ENCODE data around the gene LRRC26. TPM values are rescaled to one million over a fixed set of nuclear protein-coding genes. Genes with fewer than 3 reads are reported as not detected.
A peak's percentile ranks its signal among the peaks of the same experiment; 100 is the strongest.
"Not testable (repeated sequence)": the region's sequence is repeated elsewhere in the genome, so short reads cannot be mapped to it uniquely, and the experiment has no call there.

LRRC26 gene
- total RNA-seq, 1 experiment from 2014 or later = 2.4 TPM

DNA sequence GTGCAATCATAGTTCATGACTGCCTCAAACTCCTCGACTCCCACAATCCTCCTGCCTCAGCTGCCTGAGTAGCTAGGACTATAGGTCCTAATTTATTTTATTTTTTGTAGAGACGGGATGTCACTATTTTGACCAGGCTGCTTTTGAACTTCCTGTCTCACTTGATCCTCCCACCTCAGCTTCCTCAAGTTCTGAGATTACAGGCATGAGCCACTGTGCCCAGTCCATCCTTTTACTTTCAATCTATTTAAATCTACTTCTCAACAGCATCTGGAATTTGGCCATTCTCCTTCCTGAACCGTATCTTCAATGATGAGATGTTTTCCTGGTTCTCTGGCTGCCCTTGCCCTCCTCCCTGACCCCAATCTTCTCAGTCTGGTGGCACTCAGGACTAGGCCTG is 43.1 kb downstream of the LRRC26 start:
- CTCF ChIA-PET = no interaction called here
- Histone ChIP-seq H3K27ac (ENCODE audit: low read depth, low read length) (no peak overlapping the region; the same call in 1 of the 2 replicates), H3K27me3 (ENCODE audit: insufficient read depth, low read length) (no peaks in the 10 kb centered on the region), H4K20me1 (ENCODE audit: insufficient read depth) (0 out of 2 replicates have a peak, but pooled peaks cover 3% of the 10 kb centered on the region), H3K4me1 (ENCODE audit: control insufficient read depth in 1 of 2, insufficient read depth in 2 of 2, low read length in 2 of 2) (peaks cover 26 to 58% of the 10 kb centered on the region in 2 experiments), H3K36me3 (ENCODE audit: control insufficient read depth in 1 of 2, insufficient read depth in 2 of 2, low read length in 2 of 2) (no peaks in the 10 kb centered on the region), H2AFZ (ENCODE audit: low read depth, low read length, poor library complexity, severe bottlenecking) (no peak overlapping the region), H3K9me3 (ENCODE audit: control insufficient read depth in 1 of 2, insufficient read depth in 1 of 2, low read depth in 1 of 2, low read length in 2 of 2) (no peaks in the 10 kb centered on the region), H3K9ac (ENCODE audit: low read length) (no peak overlapping the region), H3K4me3 (replicated peaks in 1 of 2; ENCODE audit: low read depth in 1 of 2, low read length in 2 of 2) (no peak overlapping the region), H3K79me2 (ENCODE audit: insufficient read depth, low read length) (peaks cover 31% of the 10 kb centered on the region), H3K9me2 (ENCODE audit: insufficient read depth) (no peaks in the 10 kb centered on the region), H3K4me2 (ENCODE audit: low read length) (no peak overlapping the region)
- POLR2A ChIA-PET = no interaction called here
- ATAC-seq (no peak), DNase-seq (ENCODE audit: low read depth, low spot score) (no peak)
- no TSS peak for BruUV-seq (replicated peaks)
- TF ChIP-seq ELF1 (IDR thresholded peaks at IDR 0.05; ENCODE audit: borderline replicate concordance, low read depth) = no peak
- TF ChIP-seq SP1 (IDR thresholded peaks at IDR 0.05; ENCODE audit: low read depth) = no peak
- no peak for TF ChIP-seq POLR2A (IDR thresholded peaks at IDR 0.05; ENCODE audit: borderline replicate concordance, extremely low read depth, insufficient read depth, insufficient read length)
- no peak for TF ChIP-seq SIN3A (IDR thresholded peaks at IDR 0.05; ENCODE audit: low read depth)
- intact Hi-C loops (cut with micrococcal nuclease) = no loop called here
- RAD21 ChIA-PET (ENCODE audit: low non-redundant PET in 1 of 2, low total read pairs in 2 of 2, uncharacterized antibody in 2 of 2, unreplicated experiment in 2 of 2) = no interaction called here

DNA sequence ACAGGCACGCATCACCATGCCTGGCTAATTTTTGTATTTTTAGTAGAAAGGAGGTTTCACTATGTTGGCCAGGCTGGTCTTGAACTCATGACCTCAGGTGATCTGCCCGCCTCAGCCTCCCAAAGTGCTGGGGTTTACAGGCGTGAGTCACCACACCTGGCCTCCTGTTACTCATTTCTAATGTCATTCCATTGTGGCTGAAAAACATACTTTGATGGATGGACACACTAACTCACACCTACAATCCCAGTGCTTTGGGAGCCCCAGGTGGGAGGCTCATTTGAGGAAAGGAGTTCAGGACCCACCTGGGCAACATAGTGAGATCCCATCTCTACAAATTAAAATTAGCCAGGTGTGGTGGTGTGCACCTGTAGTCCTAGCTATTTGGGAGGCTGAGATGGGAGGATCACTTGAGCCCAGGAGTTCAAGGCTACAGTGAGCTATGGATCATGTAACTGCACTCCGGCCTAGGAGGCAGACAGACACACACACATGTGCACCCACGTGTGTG is 45.8 kb downstream of the LRRC26 start:
- DNase-seq (ENCODE audit: low read depth, low spot score); CTCF ChIA-PET; H3K9ac ChIP-seq (ENCODE audit: low read length); H3K27ac ChIP-seq (ENCODE audit: low read depth, low read length); H4K20me1 ChIP-seq (ENCODE audit: insufficient read depth); H3K4me3 ChIP-seq (replicated peaks in 1 of 2; ENCODE audit: low read depth in 1 of 2, low read length in 2 of 2); BruUV-seq (replicated peaks); H3K9me2 ChIP-seq (ENCODE audit: insufficient read depth); H3K36me3 ChIP-seq (ENCODE audit: control insufficient read depth in 1 of 2, insufficient read depth in 2 of 2, low read length in 2 of 2); RAD21 ChIA-PET (ENCODE audit: low non-redundant PET in 1 of 2, low total read pairs in 2 of 2, uncharacterized antibody in 2 of 2, unreplicated experiment in 2 of 2); H3K9me3 ChIP-seq (ENCODE audit: control insufficient read depth in 1 of 2, insufficient read depth in 1 of 2, low read depth in 1 of 2, low read length in 2 of 2); intact Hi-C loops (cut with micrococcal nuclease); H2AFZ ChIP-seq (ENCODE audit: low read depth, low read length, poor library complexity, severe bottlenecking); H3K27me3 ChIP-seq (ENCODE audit: insufficient read depth, low read length): not testable (repeated sequence)
- Histone ChIP-seq H3K79me2 (ENCODE audit: insufficient read depth, low read length) (peaks cover 26% of the 10 kb centered on the region), H3K4me1 (ENCODE audit: control insufficient read depth in 1 of 2, insufficient read depth in 2 of 2, low read length in 2 of 2) (peaks cover 21 to 54% of the 10 kb centered on the region in 2 experiments), H3K4me2 (ENCODE audit: low read length) (peak overlapping the region; percentile 51)
- TF ChIP-seq, protein P1, sequence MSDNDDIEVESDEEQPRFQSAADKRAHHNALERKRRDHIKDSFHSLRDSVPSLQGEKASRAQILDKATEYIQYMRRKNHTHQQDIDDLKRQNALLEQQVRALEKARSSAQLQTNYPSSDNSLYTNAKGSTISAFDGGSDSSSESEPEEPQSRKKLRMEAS (IDR thresholded peaks at IDR 0.05) = 0 out of 2 replicates have a peak, but pooled peaks have one; percentile 20
- peak; percentile 35; the same call in 1 of the 2 replicates for TF ChIP-seq JUND (IDR thresholded peaks at IDR 0.05)
- POLR2A ChIA-PET = interaction anchor here (0.6 to 1.1 kb wide), 3 partner anchors 10 to 103 kb away, joined by 3 to 5 read pairs (median 3); partner anchors contain the start of gene MAN1B1
- ATAC-seq = peak; percentile 55

All from HCT116 (cell line).